HepG2 (cell line): Measurements from ENCODE around the gene CISH. TPM values are rescaled to one million over a fixed set of nuclear protein-coding genes. Genes with fewer than 3 reads are reported as not detected.

Experiments
- ATF7-NPFF ChIP-seq: sonication (generic); formaldehyde crosslinking; IDR thresholded peaks from 2 replicates; pipeline ENCODE4 v1.8.1; 2023; ENCODE audit warnings: mild to moderate bottlenecking, low read depth, missing genetic modification reagents, moderate library complexity
- CCDC6 ChIP-seq: sonication (generic); formaldehyde crosslinking; IDR thresholded peaks from 2 replicates; pipeline ENCODE4 v1.8.1; 2022; ENCODE audit warnings: mild to moderate bottlenecking, missing genetic modification reagents, moderate library complexity
- DR1 ChIP-seq: sonication (generic); formaldehyde crosslinking; IDR thresholded peaks from 2 replicates; pipeline ENCODE4 v1.8.0; 2021; ENCODE audit warnings: mild to moderate bottlenecking, missing genetic modification reagents, inconsistent platforms
- FOXA1 ChIP-seq, 2 experiments: fragments of 450-650 bp in 1 of 2; sonication (generic) in 1 of 2; formaldehyde crosslinking in 1 of 2; IDR thresholded peaks; 2 replicates each; pipeline versions ENCODE4 v1.4.0 to v1.6.1; 2016 to 2020; ENCODE audit warnings: missing genetic modification reagents in 1 of 2
- ISL2 ChIP-seq: sonication (generic); formaldehyde crosslinking; IDR thresholded peaks from 2 replicates; pipeline ENCODE4 v1.5.0; 2020; ENCODE audit warnings: missing genetic modification reagents
- JUND ChIP-seq: sonication (generic); formaldehyde crosslinking; IDR thresholded peaks from 2 replicates; pipeline ENCODE4 v1.8.0; 2022; ENCODE audit warnings: mild to moderate bottlenecking, missing genetic modification reagents
- NFYB ChIP-seq: sonication (generic); formaldehyde crosslinking; IDR thresholded peaks from 2 replicates; pipeline ENCODE4 v1.4.0; 2020; ENCODE audit warnings: missing genetic modification reagents
- NPAS2 ChIP-seq: sonication (generic); formaldehyde crosslinking; IDR thresholded peaks from 2 replicates; pipeline ENCODE4 v1.8.0; 2022; ENCODE audit warnings: mild to moderate bottlenecking, missing genetic modification reagents, borderline replicate concordance
- ZFAT ChIP-seq: sonication (generic); formaldehyde crosslinking; conservative IDR thresholded peaks from 2 replicates; pipeline ENCODE4 v1.8.1; 2023; ENCODE audit warnings: missing genetic modification reagents, inconsistent platforms
- ZKSCAN1 ChIP-seq: fragments of 150-350 bp; IDR thresholded peaks from 2 replicates; pipeline ENCODE4 v1.6.1; 2014; ENCODE audit warnings: low read length
- ZMYM3 ChIP-seq: sonication (generic); formaldehyde crosslinking; IDR thresholded peaks from 2 replicates; pipeline ENCODE4 v1.5.1; 2020; ENCODE audit warnings: mild to moderate bottlenecking, missing genetic modification reagents
- ZNF446 ChIP-seq: sonication (generic); formaldehyde crosslinking; IDR thresholded peaks from 2 replicates; pipeline ENCODE4 v1.5.0; 2020; ENCODE audit warnings: mild to moderate bottlenecking, missing genetic modification reagents
- ZNF607 ChIP-seq: sonication (generic); formaldehyde crosslinking; IDR thresholded peaks from 2 replicates; pipeline ENCODE4 v1.5.1; 2020; ENCODE audit warnings: missing genetic modification reagents, mild to moderate bottlenecking, borderline replicate concordance
- ZZZ3 ChIP-seq: sonication (generic); formaldehyde crosslinking; IDR thresholded peaks from 2 replicates; pipeline ENCODE4 v1.4.0; 2020; ENCODE audit warnings: missing genetic modification reagents, mild to moderate bottlenecking, borderline replicate concordance
- polyA plus RNA-seq, 8 experiments: library from polyadenylated mRNA; depleted of rRNA in 3 of 8; stranded (reverse) in 7 of 8; unstranded in 1 of 8; fragments of >200 nt; fragmentation: Illumina TruSeq in 4 of 8; extraction: Trizol in 4 of 8; gene quantifications; 2 replicates each; pipeline versions ENCODE4 v1.2.1 to v1.2.3, GENCODE V29; 2011 to 2016; ENCODE audit warnings: low read depth in 4 of 8, missing spikeins in 1 of 8, mixed read lengths in 1 of 8; ENCODE audit not compliant: insufficient read depth in 1 of 8
- total RNA-seq, 5 experiments: library from RNA; depleted of rRNA; stranded (reverse); fragments of >200 nt; fragmentation: Illumina TruSeq; extraction: Trizol; gene quantifications; 2 replicates each; pipeline ENCODE4 v1.2.3, GENCODE V29; 2016; ENCODE audit warnings: low read depth in 1 of 5
- TF ChIP-seq, protein P1 (sequence below): sonication (generic); formaldehyde crosslinking; IDR thresholded peaks from 2 replicates; pipeline ENCODE4 v1.5.0; 2020; ENCODE audit warnings: missing genetic modification reagents
- TF ChIP-seq, protein P2 (sequence below): IDR thresholded peaks from 2 replicates; pipeline ENCODE4 v1.6.1; 2016; ENCODE audit warnings: missing compliant biosample characterization, missing genetic modification reagents, borderline replicate concordance
- TF ChIP-seq, protein P3 (sequence below), 2 experiments: sonication (generic) in 1 of 2; formaldehyde crosslinking in 1 of 2; IDR thresholded peaks; 2 replicates each; pipeline versions ENCODE4 v1.4.0 to v1.6.1; 2016 to 2020; ENCODE audit warnings: borderline replicate concordance in 1 of 2, low read depth in 1 of 2, mild to moderate bottlenecking in 1 of 2, missing genetic modification reagents in 1 of 2
- TF ChIP-seq, protein P4 (sequence below): sonication (generic); formaldehyde crosslinking; conservative IDR thresholded peaks from 2 replicates; pipeline ENCODE4 v1.4.0; 2020; ENCODE audit warnings: missing genetic modification reagents

The CISH gene
- total and polyA plus RNA-seq, 2 of the 13 experiments (the other 11 are each of a cell fraction or from before 2014, with no cell fraction given) = 0.91 to 1.5 TPM

DNA sequence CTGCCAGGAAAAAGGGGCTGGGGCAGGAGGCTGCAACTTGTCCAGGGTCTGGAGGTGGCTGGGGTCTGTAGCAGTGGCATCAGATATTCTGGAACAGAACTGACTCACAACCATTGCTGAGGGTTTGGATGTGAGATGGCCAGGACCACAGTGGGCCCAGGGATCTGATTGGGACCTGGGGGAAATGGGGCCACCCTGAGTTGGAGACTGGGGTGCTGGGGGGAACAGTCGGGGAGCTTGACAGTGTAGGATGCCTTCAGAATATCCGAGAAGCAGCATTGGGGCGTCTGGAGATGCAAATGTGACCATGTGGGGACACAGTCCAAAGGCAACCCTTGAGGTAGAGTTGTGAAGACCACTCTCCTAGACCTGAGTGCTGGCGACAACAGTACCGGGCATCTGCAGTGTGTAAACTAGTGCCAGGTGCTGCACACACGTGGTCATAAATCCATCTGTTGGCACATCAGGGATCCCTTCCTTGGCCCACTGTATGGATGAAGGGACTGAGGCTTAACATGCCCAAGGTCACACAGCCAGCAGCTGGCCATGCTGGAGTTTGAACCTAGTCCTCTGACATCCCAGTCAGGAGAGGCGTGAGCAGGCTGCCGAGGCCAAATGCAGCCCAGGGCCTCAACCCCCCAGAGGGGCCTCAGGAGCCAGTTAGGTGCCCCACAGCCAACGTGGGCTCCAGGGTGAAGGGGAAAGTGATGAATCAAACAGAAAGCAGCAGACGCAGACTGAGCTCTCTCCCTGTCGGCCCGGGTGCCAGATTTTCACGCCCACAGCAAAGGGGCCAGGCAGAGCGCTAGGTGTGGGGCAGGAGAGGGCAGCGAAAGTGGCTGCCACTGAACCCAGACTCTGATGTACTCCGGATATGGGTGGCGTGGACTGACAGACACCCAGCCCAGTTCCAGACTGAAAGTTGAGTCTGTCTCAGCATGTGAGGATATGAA lies 23.5 kb downstream of the CISH start (continued):
- TF ChIP-seq, protein P1, sequence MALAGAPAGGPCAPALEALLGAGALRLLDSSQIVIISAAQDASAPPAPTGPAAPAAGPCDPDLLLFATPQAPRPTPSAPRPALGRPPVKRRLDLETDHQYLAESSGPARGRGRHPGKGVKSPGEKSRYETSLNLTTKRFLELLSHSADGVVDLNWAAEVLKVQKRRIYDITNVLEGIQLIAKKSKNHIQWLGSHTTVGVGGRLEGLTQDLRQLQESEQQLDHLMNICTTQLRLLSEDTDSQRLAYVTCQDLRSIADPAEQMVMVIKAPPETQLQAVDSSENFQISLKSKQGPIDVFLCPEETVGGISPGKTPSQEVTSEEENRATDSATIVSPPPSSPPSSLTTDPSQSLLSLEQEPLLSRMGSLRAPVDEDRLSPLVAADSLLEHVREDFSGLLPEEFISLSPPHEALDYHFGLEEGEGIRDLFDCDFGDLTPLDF (CRISPR knock-in tag) = no peak
- peak; percentile 100 for TF ChIP-seq ZMYM3 (CRISPR knock-in tag)
- no peak for TF ChIP-seq NPAS2 (CRISPR knock-in tag)
- TF ChIP-seq ISL2 (CRISPR knock-in tag) = peak; percentile 53
- TF ChIP-seq, protein P2, sequence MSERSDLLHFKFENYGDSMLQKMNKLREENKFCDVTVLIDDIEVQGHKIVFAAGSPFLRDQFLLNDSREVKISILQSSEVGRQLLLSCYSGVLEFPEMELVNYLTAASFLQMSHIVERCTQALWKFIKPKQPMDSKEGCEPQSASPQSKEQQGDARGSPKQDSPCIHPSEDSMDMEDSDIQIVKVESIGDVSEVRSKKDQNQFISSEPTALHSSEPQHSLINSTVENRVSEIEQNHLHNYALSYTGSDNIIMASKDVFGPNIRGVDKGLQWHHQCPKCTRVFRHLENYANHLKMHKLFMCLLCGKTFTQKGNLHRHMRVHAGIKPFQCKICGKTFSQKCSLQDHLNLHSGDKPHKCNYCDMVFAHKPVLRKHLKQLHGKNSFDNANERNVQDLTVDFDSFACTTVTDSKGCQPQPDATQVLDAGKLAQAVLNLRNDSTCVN (CRISPR knock-in tag) = no peak
- TF ChIP-seq, protein P3, sequence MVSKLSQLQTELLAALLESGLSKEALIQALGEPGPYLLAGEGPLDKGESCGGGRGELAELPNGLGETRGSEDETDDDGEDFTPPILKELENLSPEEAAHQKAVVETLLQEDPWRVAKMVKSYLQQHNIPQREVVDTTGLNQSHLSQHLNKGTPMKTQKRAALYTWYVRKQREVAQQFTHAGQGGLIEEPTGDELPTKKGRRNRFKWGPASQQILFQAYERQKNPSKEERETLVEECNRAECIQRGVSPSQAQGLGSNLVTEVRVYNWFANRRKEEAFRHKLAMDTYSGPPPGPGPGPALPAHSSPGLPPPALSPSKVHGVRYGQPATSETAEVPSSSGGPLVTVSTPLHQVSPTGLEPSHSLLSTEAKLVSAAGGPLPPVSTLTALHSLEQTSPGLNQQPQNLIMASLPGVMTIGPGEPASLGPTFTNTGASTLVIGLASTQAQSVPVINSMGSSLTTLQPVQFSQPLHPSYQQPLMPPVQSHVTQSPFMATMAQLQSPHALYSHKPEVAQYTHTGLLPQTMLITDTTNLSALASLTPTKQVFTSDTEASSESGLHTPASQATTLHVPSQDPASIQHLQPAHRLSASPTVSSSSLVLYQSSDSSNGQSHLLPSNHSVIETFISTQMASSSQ (IDR thresholded peaks at IDR 0.05; ENCODE audit: low read depth) = no peak; the same call in 1 of the 2 replicates
- TF ChIP-seq, protein P3 (CRISPR knock-in tag; IDR thresholded peaks at IDR 0.05; ENCODE audit: borderline replicate concordance) = peak; percentile 14; the same call in 1 of the 2 replicates
- TF ChIP-seq CCDC6 = no peak
- TF ChIP-seq ZZZ3 (CRISPR knock-in tag) = no peak
- TF ChIP-seq, protein P4, sequence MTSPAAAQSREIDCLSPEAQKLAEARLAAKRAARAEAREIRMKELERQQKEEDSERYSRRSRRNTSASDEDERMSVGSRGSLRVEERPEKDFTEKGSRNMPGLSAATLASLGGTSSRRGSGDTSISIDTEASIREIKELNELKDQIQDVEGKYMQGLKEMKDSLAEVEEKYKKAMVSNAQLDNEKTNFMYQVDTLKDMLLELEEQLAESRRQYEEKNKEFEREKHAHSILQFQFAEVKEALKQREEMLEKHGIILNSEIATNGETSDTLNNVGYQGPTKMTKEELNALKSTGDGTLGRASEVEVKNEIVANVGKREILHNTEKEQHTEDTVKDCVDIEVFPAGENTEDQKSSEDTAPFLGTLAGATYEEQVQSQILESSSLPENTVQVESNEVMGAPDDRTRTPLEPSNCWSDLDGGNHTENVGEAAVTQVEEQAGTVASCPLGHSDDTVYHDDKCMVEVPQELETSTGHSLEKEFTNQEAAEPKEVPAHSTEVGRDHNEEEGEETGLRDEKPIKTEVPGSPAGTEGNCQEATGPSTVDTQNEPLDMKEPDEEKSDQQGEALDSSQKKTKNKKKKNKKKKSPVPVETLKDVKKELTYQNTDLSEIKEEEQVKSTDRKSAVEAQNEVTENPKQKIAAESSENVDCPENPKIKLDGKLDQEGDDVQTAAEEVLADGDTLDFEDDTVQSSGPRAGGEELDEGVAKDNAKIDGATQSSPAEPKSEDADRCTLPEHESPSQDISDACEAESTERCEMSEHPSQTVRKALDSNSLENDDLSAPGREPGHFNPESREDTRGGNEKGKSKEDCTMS (CRISPR knock-in tag) = no peak
- TF ChIP-seq DR1 (CRISPR knock-in tag) = peak; percentile 50; the same call in 1 of the 2 replicates
- TF ChIP-seq JUND (CRISPR knock-in tag) = peak; percentile 50; the same call in 1 of the 2 replicates
- no peak for TF ChIP-seq NFYB (CRISPR knock-in tag)
- no peak for TF ChIP-seq ZNF607 (CRISPR knock-in tag)
- no peak for TF ChIP-seq ATF7-NPFF (CRISPR knock-in tag)
- TF ChIP-seq ZNF446 (CRISPR knock-in tag) = no peak; the same call in 1 of the 2 replicates
- no peak for TF ChIP-seq ZKSCAN1
- TF ChIP-seq FOXA1 (IDR thresholded peaks at IDR 0.05) = no peak
- TF ChIP-seq FOXA1 (CRISPR knock-in tag; IDR thresholded peaks at IDR 0.05) = no peak; the same call in 1 of the 2 replicates
- TF ChIP-seq ZFAT (CRISPR knock-in tag) = no peak
